NT2/D1 (cell line): ENCODE data around the gene HLA-F.

Source experiments
- YY1 ChIP-seq: IDR thresholded peaks from 2 replicates; pipeline ENCODE4 v1.6.1; 2011; ENCODE audit not compliant: insufficient read length, insufficient read depth
- ZNF274 ChIP-seq: IDR thresholded peaks from 2 replicates; pipeline ENCODE4 v1.6.1; 2011; ENCODE audit warnings: mild to moderate bottlenecking, low read depth, low read length

DNA sequence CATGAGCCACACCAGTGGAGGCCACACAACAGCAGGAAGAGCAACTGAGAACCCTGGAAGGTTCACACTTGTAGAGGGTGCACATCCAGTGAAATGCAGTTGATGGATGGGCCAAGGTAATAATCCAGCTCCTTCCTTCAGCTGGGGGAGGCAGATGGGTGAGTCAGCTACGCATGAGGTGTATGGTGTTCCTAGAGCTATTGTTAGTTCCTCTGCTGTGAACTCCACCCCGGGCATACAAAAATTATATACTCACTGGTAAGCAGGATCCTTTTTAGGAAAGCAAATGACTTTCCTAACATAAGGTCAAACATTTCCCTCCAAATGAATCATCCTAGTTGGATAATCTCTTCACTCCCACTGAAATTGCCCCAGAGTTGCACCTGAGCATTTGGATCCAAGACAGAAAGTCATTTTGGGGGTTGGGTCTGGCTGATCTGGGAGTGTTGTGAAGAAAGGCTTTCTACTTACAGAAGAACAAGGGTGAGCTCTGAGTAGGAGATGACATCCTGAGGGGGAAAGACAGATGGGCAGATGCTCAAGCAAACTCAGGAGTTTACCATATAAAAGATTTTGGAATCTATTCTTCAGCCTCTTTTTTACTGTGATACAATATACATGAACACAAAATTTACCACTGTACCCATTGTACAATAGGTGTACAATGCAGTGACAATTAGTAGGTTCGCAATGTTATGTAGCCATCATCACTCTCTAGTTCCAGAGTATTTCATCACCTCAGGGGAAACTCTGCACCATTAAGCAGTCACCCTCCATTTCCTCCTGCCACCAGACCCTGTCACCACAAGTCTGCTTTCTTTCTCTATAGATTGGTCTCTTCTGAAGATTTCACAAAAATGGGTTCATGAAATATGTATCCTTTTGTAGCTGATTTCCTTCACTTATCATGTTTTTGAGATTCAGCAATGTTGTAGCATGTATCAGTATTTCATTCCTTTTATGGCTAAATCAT, 11.1 kb downstream of the HLA-F start:
- no peak for TF ChIP-seq YY1
- TF ChIP-seq ZNF274: no peak
